NCI-H146 (cell line): ENCODE measurements around the gene TOMM22.

Experiments used
- DNase-seq: peaks from one replicate; lab custom pipeline; 2025; lab: John Stamatoyannopoulos, UW

The TOMM22 gene

DNA sequence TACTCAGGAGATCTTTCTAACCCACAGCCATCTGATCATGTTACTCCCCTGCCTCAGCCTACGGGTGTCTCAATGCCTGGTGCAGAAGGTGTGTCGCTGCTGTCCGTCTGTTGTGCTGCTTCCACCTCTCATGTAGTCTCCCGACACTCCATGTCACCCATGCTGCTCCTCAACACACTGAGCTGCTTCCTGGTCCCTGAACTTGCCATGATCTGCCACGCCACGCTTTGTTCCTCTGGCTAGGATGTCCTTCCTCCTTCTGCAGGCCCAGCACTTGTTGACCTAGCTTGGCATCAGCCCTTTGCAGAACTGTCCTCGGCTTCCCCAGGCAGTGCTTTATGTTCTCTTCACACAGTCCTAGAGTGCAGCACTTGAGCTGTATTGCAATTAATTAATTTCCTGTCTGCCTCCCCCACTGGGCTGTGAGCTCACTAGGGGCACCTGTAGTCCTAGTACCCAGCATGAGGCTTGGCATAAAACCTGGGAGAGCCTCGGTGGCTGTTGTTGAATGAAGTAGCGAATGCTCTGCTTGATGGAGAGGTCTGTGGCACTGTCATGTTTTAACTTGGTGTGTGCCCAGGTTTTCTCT lies 33.5 kb downstream of the TOMM22 start:
- no peak for DNase-seq

DNA sequence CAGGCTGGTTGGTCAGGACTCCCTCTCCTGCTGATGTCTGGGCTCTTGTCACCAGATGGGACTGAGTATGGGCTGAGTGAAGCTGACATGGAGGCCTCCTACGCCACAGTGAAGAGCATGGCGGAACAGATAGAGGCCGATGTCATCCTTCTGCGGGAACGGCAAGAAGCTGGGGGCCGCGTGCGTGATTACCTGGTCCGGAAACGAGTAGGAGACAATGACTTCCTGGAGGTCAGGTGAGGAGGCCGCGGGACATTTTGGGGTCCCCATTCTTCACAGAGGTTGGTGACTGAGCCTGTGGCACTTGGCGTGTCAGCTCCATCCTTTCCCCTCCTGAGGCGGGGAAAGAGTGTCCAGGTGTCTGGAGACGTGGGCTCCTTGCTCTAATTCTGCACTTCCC lies 34.1 kb downstream of the TOMM22 start:
- no peak for DNase-seq

GRCh38 chr22:38716271-38716670 lies 34.5 kb downstream of the TOMM22 start:
- no peak for DNase-seq

GRCh38 chr22:38716826-38717225 lies 35.1 kb downstream of the TOMM22 start:
- no peak for DNase-seq

- no peak for DNase-seq
Observed at GRCh38 chr22:38717244-38717643, 35.5 kb downstream of the TOMM22 start.

DNA sequence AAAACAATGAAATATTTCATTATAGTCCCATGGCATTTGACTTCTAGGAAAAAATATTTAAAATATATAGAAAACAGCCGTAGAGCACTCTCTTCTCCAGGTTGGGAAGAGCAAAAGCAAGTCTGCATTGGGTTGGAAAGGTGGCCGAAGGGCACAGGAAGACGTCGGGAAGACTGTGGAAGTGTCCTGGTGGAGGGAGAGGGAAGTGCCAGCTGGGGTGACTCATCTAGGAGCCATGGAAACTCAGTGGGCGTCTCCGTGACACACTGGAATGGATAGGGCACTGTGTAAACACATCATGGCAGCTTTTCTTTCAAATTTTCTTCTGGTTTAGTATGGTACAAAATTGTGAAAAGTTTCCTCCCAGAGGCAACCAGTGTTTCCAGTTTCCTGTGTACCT lies 36.7 kb downstream of the TOMM22 start:
- DNase-seq, result no peak

- no peak for DNase-seq
Observed at GRCh38 chr22:38719196-38719595, 37.4 kb downstream of the TOMM22 start.

- DNase-seq, result no peak
Observed at GRCh38 chr22:38720350-38720749, 38.6 kb downstream of the TOMM22 start.

- no peak for DNase-seq
Observed at GRCh38 chr22:38721551-38721950, 39.8 kb downstream of the TOMM22 start.

GRCh38 chr22:38724176-38724575 lies 42.4 kb downstream of the TOMM22 start:
- no peak for DNase-seq

- DNase-seq, result no peak
Observed at GRCh38 chr22:38724926-38725571, 43.3 kb downstream of the TOMM22 start.

DNA sequence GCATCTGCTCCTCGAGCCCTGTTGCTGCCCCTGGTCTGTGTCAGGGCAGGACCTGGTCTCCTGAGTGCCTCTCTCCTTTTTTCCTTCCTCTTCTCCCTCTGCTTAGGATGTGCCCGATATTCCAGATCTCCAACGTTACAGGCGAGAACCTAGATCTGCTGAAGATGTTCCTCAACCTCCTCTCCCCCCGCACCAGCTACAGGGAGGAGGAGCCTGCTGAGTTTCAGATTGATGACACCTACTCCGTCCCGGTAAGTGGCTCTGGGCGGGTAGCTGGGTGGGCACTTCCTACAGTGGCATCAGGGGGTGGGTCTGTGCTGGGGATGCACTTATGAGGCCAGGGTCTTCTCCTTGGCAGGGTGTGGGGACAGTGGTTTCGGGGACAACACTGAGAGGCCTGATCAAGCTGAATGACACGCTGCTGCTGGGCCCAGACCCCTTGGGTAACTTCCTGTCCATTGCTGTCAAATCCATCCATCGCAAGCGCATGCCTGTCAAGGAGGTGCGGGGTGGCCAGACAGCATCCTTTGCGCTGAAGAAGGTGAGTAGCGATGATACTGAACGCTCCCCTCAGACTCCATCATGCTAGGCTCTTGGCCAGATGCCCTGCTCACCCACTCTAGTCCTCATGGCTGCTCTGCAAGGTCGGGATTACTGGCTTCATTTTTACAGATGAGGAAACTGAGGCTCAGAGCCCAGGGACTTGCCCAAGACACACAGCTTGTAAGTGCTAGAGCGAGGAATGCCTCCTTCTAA lies 44.3 kb downstream of the TOMM22 start:
- DNase-seq, result no peak

DNA sequence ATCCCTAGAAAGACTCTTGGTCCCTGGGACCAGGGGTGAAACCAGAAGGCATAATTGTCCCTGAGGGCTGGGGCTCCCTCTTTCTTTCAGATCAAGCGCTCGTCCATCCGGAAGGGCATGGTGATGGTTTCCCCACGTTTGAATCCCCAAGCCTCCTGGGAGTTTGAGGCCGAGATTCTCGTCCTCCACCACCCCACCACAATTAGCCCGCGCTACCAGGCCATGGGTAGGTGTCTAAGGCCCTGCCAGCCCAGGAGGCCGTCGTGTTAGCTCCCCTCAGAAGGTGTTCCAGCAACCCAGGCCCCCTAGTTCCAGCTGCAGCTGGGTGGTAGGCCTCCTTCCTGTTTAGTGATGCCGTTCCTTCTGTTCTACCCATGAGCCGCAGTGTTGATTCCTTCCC lies 45.4 kb downstream of the TOMM22 start:
- no peak for DNase-seq

DNA sequence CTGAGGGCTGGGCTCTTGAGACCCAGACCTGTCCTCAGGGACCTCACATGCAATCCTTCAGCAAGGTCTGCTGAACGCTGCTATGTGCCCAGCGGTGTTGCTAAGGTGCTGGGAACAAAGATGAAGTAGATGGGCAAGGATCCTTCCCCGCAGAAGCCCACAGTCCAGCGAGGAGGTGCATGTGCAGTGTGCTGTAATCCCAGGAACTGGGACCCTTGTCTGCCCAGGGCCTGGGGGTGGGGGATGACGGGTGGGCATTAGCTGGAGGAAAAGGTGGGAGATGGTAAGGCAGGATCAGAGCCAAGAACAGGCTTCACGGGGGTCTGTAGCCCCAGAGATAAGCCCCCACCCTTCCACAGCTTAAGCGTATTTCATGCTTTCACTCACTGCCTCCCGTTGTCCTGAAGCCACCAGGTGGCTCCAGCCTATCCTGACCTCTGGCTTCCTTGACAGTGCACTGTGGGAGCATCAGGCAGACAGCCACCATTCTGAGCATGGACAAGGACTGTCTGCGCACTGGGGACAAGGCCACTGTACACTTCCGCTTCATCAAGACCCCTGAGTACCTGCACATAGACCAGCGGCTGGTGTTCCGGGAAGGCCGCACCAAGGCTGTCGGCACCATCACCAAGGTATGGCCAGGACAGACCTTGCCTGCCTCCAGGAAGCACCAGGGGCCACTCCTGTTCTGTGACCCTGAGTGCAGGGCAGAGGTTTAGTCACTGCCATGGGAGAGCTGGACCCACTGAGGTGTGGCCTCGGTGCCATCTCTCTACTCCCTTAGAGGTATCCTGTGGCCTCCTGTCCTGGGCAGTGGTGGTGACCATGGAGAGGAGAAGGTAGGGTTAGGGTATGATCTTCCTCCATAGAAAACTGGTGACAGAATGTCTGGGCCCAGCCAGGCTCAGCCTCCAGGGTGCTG lies 46.0 kb downstream of the TOMM22 start:
- DNase-seq, result no peak

GRCh38 chr22:38728871-38729796 lies 47.4 kb downstream of the TOMM22 start:
- DNase-seq, result no peak

DNA sequence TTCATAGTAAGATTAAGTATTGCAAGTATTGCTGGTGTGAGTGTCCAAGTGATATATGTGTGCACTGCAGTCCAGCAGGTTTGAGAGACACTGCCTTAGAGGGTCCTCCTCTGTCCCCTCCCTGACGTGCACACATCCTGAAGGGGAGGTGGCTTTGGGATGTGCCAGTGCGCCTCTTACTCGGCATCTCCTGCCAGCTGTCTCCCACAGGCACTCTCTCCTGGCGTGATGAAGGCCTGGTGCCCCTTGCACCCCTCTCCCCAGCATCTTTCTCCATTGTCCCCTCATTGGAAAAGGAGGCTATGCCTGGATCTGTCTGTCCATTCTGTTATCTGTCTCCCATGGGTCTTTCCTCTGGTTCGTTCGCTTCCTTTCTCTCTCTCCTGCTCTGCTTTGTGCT lies 48.2 kb downstream of the TOMM22 start:
- no peak for DNase-seq

DNA sequence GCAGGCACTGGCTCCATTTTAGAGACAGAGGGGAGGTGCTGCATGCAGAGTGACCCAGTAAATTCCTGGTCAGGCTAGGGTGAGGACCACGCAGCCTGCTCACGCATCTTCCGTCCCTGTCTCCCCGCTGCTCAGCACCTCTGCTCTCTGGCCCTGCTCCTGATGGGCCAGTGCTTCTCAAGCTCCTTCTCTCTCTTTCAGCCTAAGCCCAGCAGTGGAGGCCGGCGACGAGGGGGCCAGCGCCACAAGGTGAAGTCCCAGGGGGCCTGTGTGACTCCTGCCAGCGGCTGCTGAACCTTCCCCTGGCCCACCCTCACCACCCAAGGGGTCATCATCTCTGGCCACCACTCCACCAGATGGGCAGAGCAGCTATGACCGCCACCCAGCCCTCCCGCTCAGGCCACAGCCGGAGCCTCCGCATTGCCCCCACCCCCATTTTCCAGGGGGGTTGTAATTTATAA lies 48.7 kb downstream of the TOMM22 start:
- no peak for DNase-seq

DNA sequence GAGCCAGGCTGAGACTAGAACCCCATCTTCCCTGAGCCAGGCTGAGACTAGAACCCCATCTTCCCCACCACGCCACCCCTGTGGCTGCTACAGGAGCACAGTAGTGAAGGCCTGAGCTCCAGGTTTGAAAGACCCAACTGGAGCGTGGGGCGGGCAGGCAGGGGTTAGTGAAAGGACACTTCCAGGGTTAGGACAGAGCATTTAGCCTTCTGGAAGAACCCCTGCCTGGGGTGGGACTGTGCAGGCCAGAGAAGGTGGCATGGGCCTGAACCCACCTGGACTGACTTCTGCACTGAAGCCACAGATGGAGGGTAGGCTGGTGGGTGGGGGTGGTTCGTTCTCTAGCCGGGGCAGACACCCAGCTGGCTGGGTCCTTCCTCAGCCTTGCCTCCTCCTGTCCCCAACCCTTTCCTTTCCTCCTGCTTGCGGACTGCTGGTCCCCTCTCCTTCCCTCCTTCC lies 50.0 kb downstream of the TOMM22 start:
- no peak for DNase-seq

GRCh38 chr22:38732251-38732815 lies 50.6 kb downstream of the TOMM22 start:
- DNase-seq, result no peak

GRCh38 chr22:38733329-38733723 lies 51.6 kb downstream of the TOMM22 start:
- DNase-seq, result no peak
